WTC11 (cell line): ENCODE results near the gene IFIT1.

Experiments used
- ATF3 ChIP-seq: sonication (generic); formaldehyde crosslinking; conservative IDR thresholded peaks from 2 replicates; pipeline ENCODE4 v1.8.1; 2022; ENCODE audit warnings: mild to moderate bottlenecking, missing genetic modification reagents
- CTCF ChIP-seq: fragments of 200-600 bp; IDR thresholded peaks from 2 replicates; pipeline ENCODE4 v1.8.0; 2022; ENCODE audit warnings: antibody characterized with exemption
- FOXP1 ChIP-seq: sonication (generic); formaldehyde crosslinking; IDR thresholded peaks from 2 replicates; pipeline ENCODE4 v1.8.0; 2022; ENCODE audit warnings: missing genetic modification reagents, mild to moderate bottlenecking, moderate library complexity, borderline replicate concordance
- SMAD3 ChIP-seq: sonication (generic); formaldehyde crosslinking; IDR thresholded peaks from 2 replicates; pipeline ENCODE4 v1.8.0; 2022; ENCODE audit warnings: missing genetic modification reagents, mild to moderate bottlenecking, borderline replicate concordance
- ZBTB43 ChIP-seq: sonication (generic); formaldehyde crosslinking; IDR thresholded peaks from 2 replicates; pipeline ENCODE4 v1.8.1; 2023; ENCODE audit warnings: mild to moderate bottlenecking, missing genetic modification reagents
- ZNF423 ChIP-seq: fragments of 250-450 bp; sonication (Bioruptor Pico); IDR thresholded peaks from 2 replicates; pipeline ENCODE4 v2.1.2; 2022; ENCODE audit warnings: mild to moderate bottlenecking, moderate library complexity
- TF ChIP-seq, protein P1 (sequence below): fragments of 250-450 bp; sonication (Bioruptor Pico); IDR thresholded peaks from 2 replicates; pipeline ENCODE4 v2.1.2; 2022; ENCODE audit warnings: mild to moderate bottlenecking, moderate library complexity
- TF ChIP-seq, protein P2 (sequence below): sonication (generic); formaldehyde crosslinking; IDR thresholded peaks from 2 replicates; pipeline ENCODE4 v1.8.0; 2022; ENCODE audit warnings: missing genetic modification reagents
- TF ChIP-seq, protein P3 (sequence below): sonication (generic); formaldehyde crosslinking; IDR thresholded peaks from 2 replicates; pipeline ENCODE4 v1.8.1; 2022; ENCODE audit warnings: missing genetic modification reagents, borderline replicate concordance

- TF ChIP-seq, protein P1, sequence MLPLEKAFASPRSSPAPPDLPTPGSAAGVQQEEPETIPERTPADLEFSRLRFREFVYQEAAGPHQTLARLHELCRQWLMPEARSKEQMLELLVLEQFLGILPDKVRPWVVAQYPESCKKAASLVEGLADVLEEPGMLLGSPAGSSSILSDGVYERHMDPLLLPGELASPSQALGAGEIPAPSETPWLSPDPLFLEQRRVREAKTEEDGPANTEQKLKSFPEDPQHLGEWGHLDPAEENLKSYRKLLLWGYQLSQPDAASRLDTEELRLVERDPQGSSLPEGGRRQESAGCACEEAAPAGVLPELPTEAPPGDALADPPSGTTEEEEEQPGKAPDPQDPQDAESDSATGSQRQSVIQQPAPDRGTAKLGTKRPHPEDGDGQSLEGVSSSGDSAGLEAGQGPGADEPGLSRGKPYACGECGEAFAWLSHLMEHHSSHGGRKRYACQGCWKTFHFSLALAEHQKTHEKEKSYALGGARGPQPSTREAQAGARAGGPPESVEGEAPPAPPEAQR (CRISPR knock-in tag), result no peak
- no peak for TF ChIP-seq CTCF
- TF ChIP-seq ZBTB43 (CRISPR knock-in tag), result no peak
- TF ChIP-seq, protein P2, sequence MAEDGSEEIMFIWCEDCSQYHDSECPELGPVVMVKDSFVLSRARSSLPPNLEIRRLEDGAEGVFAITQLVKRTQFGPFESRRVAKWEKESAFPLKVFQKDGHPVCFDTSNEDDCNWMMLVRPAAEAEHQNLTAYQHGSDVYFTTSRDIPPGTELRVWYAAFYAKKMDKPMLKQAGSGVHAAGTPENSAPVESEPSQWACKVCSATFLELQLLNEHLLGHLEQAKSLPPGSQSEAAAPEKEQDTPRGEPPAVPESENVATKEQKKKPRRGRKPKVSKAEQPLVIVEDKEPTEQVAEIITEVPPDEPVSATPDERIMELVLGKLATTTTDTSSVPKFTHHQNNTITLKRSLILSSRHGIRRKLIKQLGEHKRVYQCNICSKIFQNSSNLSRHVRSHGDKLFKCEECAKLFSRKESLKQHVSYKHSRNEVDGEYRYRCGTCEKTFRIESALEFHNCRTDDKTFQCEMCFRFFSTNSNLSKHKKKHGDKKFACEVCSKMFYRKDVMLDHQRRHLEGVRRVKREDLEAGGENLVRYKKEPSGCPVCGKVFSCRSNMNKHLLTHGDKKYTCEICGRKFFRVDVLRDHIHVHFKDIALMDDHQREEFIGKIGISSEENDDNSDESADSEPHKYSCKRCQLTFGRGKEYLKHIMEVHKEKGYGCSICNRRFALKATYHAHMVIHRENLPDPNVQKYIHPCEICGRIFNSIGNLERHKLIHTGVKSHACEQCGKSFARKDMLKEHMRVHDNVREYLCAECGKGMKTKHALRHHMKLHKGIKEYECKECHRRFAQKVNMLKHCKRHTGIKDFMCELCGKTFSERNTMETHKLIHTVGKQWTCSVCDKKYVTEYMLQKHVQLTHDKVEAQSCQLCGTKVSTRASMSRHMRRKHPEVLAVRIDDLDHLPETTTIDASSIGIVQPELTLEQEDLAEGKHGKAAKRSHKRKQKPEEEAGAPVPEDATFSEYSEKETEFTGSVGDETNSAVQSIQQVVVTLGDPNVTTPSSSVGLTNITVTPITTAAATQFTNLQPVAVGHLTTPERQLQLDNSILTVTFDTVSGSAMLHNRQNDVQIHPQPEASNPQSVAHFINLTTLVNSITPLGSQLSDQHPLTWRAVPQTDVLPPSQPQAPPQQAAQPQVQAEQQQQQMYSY (CRISPR knock-in tag), result no peak
- no peak for TF ChIP-seq FOXP1 (CRISPR knock-in tag)
- no peak for TF ChIP-seq SMAD3 (CRISPR knock-in tag)
- TF ChIP-seq, protein P3, sequence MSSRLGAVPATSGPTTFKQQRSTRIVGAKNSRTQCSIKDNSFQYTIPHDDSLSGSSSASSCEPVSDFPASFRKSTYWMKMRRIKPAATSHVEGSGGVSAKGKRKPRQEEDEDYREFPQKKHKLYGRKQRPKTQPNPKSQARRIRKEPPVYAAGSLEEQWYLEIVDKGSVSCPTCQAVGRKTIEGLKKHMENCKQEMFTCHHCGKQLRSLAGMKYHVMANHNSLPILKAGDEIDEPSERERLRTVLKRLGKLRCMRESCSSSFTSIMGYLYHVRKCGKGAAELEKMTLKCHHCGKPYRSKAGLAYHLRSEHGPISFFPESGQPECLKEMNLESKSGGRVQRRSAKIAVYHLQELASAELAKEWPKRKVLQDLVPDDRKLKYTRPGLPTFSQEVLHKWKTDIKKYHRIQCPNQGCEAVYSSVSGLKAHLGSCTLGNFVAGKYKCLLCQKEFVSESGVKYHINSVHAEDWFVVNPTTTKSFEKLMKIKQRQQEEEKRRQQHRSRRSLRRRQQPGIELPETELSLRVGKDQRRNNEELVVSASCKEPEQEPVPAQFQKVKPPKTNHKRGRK, result no peak
- no peak for TF ChIP-seq ZNF423
- no peak for TF ChIP-seq ATF3
Measured at GRCh38 chr10:89382757-89383156, 9.7 kb upstream of the IFIT1 start.
